T-helper 1 cell treated with Interleukin-12 subunit alpha and Interleukin-12 subunit beta and Interleukin-4 antibody, amounts not matched to agents 30 ng/mL and 1 ng/mL, for 36 hours (primary cell): ENCODE results near the gene UVSSA. TPM values are rescaled to one million over a fixed set of nuclear protein-coding genes. Genes with fewer than 3 reads are reported as not detected.

Source experiments
- intact Hi-C: fragments of 100-400 bp; cut with micrococcal nuclease; formaldehyde crosslinking; loops from one replicate; pipeline ENCODE4 v1.15.1; 2024
- total RNA-seq: library from RNA; stranded (reverse); gene quantifications from 2 replicates; pipeline ENCODE4 v1.2.3, GENCODE V29; 2022

The UVSSA gene
- total RNA-seq, 1 donor from 2014 or later = 25.4 TPM

DNA sequence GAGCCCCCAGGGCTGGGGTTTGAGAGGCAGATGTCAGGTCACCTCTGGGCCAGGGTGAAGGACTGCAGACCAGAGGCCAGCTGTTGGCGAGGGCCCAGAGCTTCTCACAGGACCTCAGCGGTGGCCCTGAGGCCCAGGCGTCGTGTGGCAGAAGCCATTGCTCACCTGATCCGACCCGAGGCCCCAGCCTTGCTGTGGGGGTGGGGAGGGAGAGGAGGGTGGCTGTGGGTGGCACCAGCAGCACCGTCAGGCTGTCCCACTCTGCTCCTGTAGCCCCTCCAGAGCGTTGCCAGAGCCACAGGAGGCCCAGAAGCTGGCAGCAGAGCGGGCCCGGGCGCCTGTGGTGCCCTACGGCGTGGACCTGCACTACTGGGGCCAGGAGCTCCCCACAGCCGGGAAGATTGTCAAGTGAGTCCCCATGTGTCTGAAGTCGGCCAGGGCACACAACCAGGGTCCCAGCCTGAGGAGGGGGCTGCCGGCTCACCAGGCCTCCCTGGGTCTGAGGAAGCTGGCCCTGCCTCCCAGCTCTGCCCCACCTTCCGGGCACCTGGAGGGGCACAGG is 28.8 kb downstream of the UVSSA start:
- intact Hi-C loops = no loop called here

DNA sequence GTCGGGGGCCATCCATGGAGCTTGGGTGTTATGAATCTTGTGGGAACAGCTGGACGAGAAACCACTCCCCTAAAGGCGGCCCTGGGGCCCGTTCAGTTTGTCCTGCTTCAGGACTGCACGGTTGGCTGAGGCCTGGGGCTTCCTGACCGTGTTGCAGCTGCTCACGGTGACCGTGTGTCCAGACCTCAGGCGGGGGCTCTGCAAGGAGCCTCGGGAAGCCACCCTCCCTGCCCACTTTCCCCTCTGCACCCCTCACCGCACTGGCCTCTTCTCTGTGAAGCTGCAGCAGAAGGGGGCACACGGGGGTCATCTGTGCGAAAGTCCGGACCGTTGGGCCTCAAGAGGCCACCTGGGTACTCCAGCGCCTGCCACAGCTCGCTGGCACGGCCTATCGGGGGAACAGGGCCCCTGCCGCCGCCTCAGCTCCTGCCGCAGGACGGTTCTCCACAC is 29.4 kb downstream of the UVSSA start:
- intact Hi-C loops = no loop called here

DNA sequence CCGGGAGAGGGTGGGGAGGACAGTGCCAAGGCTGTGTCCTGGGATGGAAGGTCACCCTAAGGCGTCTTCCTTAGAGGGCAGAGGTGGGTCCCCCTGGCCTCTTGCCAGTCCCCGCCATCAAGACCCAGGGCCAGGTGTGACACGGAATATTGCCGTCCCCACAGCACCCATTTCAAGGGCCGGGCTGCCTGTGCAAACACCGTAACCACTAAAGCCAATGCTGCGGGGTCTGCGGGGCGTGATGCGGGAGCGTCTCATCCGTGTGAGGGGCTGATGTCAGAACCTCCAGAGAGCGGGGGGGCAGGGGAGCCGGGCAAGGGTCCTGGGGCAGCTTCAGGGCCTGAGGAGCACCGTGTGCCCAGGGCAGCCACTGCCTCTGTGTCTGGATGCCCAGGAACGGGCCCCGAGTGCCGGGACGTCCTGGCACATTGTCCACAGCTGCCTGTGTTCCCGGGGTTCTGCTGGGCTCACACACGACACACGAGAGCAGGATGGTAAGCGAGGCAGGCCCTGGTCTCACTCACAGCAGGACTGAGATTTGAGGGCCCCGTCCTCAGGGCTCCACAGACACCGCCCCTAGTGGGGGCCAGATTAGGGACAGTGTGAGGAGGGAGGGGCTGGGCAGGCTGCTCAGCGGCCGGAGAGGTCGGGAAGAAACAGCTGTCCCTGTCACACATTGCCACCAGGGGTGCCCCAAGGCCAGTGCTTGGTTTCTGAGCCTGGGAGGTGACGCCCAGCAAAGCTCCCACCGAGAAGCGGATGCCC is 30.0 kb downstream of the UVSSA start:
- intact Hi-C loops = no loop called here

DNA sequence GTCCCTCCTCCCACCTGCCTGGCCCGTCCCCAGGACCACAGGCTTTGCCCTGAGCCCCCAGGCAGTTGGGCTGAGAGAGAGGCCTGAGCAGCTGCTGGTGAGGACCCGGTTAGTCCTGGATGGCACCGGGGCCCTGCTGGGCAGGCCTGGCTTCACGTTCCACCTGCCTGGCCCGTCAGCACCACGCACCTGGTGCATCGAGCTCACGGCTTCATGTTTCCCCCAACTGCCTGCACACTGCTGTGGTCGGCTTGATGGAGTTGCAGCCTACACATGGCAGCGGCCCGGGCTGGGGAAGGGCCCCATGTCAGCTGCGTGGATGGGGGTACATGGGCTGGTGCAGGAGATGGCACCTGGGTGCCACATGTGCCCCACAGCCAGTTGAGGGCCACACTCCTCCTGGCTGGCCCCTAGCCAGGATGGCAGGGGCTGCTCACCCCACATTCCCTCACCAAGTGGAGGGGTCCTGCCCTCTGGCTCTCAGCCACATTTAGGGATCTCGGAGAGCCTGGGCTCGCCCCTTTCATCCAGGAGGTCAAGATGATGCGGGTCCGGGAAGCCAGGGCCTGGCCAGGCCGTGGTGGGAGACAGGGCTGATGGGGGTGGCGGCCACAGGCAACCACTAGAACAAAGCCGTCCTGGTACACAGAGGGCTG is 30.7 kb downstream of the UVSSA start:
- intact Hi-C loops = no loop called here

DNA sequence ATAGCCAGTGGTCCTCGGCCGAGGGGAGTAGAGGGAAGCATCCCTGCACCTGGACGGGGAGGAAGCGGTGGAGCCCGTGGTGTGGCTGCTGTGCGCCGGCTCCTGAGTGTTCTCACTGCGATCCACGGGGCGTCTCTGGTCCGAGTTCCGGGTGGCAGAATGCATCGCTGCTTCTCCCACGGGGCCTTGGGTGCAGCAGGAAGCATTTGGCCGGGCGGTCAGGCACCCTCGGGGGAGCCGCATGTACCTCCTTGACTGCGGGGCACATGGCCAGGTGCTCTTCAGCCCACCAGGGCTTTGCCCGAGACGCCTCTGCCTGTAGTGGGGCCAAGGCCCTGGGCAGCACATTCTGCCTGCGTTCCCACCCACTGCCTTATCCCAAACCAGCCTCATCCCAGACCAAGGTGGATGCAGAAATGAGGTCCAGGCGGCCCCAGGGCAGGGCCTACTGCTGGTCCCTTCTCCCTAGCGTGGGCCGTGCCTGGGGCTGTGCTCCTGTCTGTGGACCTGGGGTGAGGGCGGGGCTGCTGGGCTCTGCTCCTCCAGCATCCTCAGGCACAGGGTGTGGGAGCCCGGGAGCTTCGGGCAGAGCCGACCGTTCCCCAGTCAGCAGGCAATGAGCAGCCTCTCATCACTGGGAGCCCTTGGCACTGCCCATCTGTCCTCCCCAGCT is 31.7 kb downstream of the UVSSA start:
- intact Hi-C loops = no loop called here

DNA sequence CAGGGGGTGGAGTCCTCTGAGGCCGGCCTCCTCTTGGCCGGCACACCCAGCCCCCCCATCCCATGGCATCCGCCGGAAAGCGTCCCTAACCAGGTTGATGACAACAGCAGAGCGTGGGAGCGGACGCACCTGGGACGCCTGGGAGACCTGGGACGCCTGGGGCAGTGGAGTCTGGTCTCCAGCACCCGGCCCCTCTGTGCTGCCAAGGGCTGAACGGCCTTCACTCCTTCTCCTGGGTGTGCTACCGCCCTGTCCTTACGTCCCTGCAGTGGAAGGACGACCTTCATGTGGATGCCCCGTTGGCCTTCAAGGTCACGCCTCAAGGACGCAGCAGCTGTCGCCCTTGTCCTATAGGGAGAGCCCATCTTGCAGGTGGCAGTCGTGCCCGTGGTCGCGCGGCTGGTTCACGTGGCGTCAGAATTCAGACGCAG is 32.4 kb downstream of the UVSSA start:
- intact Hi-C loops = no loop called here

DNA sequence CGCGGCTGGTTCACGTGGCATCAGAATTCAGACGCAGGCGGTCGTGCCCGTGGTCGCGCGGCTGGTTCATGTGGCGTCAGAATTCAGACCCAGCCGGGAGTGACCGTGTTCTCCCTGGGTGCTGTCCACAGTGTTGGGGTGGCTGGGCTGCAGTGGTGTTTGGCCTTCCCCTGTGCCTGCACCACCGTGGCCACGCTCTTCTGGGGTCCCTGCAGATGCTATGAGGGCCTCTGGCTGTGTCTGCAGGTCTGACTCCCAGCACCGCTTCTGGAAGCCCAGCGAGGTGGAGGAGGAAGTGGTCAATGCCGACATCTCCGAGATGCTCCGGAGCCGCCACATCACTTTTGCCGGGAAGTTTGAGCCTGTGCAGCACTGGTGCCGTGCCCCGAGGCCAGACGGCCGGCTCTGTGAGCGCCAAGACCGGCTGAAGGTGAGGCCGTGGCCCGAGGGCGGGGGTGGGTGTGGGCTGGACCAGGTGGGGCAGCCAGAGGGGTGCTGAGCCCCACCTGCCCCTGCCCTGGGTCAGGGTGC is 32.9 kb downstream of the UVSSA start:
- intact Hi-C loops = no loop called here

DNA sequence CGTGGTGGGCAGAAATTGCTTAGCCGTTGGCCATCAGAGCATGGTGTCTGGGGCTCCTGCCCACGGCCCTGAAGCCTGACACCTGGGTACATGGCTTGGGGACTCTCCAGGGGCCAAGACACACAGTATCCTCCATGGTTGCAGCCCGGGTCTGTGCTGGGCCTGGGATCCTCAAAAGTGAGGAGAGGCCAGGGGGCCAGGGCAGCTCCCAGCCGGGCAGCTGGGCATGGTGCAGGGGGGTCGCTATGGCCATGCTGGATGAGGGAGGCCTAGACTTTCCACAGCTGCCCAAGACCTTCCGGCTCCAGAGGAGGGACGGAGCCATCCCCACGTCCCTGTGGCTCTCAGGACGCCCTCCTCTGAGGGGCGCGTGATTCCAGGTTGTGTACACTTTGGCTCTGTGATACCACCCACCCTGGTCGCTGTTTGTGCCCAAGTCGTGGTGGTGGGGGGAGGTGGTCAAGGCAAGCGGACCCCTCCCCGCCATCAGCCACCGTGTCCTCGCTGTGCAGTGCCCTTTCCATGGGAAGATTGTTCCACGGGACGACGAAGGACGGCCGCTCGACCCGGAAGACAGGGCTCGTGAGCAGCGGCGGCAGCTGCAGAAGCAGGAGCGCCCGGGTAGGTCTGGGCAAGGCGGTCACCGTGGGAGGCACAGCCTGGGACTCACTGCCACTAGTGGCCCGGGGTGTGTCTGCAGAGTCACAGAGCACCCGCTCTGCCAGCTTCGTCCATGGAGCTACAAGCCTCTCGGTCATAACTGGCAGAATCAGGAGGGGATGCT is 33.6 kb downstream of the UVSSA start:
- intact Hi-C loops = no loop called here

DNA sequence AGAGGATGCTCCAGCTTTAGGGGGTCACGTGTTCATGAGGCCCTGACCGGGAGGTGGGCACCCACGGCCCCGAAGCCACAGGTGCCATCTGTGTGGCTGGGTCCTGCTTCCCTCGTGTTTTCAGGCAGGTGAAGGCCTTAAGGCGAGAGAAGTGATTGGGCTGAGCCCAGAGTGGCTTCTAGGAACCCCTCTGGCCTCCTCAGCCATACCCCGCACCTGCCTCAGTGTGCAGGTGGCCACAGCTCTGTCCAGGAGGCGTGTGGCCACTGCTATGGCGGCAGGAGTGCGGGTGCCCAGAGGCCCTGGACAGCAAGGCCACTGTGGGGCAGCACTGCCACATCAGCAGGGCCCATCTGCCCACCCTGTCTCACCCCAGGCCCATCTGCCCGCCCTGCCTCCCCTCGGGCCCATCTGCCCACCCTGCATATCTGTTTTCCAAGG is 34.2 kb downstream of the UVSSA start:
- intact Hi-C loops = no loop called here

DNA sequence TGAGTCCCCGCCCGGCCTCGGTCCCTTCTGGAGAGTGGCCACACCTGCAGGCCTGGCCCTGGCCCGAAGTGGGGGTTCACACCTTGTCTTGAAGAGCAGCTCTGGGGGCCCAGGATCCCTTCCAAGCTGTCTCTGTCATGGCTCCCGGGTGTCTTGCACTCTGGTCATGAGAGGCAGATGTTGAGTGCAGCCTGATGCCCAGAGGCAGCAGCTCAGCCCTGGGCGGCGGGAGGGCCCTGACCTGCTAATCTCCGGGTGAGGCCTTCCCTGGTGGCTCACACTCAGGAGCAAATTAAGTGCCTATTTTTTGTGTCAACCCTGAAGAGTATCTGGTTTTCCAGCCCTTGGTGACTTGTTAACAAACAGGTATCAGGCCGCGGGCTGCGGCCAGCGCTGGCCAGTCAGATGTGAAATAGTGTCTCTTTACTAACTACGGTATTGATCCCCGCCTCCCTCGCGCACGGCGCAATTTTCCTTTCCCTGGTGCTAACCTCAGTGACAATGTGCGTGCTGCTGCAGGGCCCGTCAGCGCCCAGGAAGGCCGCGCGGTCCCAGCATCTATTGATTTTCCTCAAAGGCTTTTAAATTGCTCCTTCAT is 35.0 kb downstream of the UVSSA start:
- intact Hi-C loops = no loop called here

DNA sequence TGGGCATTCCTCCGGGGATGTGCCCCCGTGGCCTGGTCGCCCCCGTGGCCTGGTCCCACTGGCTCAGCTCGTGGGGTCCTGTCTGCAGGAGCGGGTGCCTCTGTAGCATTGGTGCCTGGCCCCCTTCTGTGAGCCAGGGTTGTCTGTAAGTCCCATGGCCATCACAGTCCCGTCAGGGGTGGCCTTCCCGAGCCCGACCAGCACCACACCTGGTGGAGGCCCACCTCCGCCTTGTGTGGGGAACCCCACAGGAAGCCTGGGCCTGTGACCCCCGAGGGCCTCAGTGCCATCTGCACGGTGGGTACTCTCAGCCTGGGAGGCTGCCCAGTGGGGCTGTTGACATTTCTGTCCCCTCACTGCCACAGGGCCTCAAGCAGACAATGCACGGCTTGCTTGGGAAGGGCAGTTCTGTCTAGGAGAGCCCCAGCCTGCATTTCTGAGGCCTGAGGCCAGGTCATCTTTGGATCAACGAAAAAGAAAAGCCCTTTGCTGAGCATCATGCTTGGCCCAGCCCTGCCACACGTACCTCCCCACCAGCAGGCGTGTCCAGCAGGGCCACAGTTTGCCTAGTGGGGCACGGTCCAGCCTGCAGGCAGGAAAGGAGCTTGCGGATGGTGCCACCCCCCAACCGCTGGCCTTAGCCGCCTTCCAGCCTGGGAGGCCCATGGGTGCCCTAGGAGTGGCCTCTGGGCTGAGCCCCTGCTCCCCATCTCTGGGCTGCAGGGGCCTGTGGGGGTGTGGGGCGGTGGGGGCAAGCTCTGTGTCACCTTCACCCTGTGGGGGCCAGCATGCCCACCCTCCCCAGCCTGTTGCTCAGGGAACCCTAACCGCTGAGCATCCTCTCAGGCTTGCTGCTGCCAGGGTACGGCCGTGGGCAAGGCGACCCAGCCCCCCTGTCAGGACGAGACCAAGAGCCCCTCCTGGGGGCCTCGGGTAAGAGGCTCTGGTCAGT is 36.0 kb downstream of the UVSSA start:
- intact Hi-C loops = no loop called here

DNA sequence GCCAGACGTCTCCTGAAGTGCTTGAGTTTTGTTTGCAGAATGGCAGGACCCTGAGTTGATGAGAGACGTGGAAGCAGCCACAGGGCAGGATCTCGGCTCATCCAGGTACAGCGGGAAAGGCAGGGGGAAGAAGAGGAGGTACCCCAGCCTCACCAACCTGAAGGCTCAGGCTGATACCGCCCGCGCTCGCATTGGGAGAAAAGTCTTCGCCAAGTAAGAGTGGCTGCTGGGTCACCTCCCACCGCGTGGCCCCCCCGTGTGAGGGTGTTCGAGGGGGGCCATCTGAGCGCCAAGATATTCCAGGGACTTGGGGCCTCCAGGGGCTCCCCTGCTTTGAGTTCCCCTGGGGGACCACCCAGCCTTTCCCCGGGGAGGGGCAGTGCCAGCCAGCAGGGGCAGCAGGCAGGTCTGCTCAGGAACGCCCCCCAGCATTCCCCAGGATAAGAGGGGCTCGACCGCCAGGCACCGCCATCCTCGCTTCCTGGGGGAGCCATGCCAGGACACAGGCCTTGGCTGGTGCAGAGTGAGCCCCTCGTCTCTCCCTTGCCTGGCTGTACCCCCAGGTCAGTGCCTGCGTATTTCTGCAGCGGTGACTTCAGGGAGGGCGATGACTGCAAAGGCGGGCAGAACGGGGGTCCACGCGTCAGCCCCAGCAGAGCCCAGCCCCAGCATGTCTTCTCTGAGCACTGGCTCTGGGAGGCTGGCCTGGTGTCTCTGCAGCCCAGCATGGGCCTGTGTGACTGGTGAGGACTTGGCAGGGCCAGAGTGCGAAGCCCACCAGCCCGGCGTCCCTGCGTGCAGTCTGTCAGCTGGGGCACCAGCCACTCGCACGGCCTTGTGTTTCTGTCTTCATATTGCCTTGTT is 37.0 kb downstream of the UVSSA start:
- intact Hi-C loops = no loop called here

DNA sequence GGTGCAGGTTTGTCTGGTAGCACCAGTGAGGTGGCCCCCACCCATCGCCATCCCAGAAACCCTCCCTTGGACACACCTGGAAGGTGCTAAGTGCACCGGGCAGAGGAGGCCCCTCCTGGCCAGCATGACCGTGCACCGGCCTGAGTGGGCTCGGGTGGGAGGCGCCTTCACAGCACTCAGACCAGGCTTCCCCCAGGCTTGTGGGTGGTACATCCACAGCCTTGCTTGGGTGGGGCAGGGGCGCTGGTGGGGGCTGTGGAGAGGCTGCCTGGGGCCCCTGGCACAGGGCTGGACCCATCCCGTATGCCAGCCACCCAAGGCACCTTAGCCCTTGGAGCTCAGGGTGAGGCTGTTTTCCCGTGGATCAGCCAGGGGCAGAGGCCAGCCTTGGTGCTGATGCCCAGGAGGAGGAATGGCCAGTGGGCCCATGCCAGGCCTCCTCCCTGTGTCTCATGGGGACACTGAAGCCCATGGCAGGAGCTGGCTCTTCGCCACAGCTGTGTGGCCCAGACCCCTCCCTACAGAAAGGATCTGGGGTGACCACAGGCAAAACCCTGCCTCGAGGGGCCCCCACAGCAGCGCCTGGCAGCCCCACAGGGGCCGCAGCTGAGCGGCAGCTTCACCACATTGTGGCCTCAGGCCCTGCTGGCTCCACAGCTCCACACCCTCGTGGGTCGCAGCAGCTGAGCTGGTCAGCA is 37.8 kb downstream of the UVSSA start:
- intact Hi-C loops = no loop called here

DNA sequence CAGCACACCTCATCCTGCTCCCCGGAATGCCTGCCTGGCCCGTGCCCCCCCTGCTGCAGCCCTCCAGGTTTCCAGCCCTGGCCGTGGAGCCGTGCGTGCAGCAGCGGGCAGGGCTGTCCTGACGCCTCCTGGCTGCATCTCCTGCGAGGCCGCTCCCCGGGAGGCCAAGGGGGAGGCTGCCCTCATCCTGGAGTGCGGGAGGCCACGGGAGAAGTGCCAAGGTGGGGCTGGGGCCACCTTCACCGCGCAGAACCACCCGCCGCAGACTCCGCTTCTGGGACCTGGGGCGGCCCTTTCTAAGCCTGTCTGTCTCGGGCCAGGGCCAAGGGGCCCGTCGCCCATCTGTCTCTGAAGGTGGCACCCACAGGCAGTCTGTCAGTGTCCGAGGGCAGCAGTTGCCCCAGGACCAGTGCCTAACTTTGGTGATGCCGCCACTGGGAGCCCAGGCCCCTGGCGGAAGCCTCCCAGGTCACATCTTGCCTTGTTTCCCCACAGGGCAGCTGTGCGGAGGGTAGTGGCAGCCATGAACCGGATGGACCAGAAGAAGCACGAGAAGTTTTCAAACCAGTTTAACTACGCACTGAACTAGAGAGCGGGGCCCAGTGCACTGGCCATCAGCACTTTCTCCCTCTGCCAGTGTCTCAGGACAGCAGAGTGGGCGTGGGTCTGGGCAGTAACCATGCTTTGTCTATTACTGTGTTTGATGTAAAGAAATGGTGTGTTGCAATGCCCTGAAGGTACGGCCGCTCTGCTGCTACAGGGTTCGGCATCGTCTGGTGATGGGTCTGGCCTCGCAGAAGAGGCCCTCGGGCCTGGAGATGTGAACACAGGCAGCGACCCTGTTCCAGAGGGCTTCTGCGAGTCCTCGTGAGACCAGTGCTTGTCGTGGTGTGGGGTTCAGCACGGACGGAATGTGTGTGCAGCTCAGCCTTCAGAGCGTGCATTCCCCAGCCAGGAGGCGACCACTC is 38.6 kb downstream of the UVSSA start:
- intact Hi-C loops = no loop called here

DNA sequence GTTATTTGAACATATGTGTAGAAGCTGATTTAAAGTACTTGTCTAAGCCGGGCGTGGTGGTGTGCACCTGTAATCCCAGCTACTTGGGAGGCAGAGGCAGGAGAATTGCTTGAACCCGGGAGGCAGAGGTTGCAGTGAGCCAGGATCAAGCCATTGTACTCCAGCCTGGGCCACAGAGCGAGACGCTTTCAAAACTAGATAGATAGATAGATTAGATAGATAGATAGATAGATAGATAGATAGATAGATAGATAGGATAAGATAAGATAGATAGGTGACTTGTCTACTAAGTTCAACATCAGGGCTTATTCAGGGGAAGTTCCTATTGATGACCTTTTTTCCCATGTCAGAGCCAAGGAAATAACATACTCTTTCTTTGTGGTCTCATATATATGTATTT is 46.4 kb downstream of the UVSSA start:
- intact Hi-C loops = loop anchor here (10.0 kb wide), 1 partner anchor 809 kb away; no protein-coding TSS in a partner anchor

DNA sequence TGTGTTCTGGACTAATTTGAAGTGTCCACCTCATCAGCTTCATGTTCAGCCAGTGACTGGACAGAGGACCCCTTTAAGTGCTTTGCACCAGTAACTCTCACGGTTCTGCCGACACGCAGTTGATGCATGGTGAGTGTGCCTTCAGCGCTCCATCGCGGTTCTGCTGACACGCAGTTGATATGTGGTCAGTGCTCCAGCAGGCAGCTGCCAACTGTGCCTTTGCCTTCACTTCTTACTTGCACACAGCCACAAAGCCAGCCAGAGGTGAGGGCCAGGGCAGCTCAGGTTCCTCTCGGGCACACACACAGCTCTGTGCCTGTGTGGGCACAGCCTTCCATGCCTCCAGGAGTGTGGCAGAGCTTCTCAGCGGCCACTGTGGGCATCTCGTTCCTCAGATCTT is 46.9 kb downstream of the UVSSA start:
- intact Hi-C loops = loop anchor here (10.0 kb wide), 1 partner anchor 809 kb away; no protein-coding TSS in a partner anchor
